GM21786 (cell line): ENCODE measurements around the gene LEKR1.
"Not testable (repeated sequence)": the region's sequence is repeated elsewhere in the genome, so short reads cannot be mapped to it uniquely, and the experiment has no call there.

ENCODE experiments used
- ATAC-seq: cut with Tn5 transposase; IDR thresholded peaks from one replicate; pipeline ENCODE4 v1.9.1; 2021; ENCODE audit not compliant: unreplicated experiment

LEKR1 gene

DNA sequence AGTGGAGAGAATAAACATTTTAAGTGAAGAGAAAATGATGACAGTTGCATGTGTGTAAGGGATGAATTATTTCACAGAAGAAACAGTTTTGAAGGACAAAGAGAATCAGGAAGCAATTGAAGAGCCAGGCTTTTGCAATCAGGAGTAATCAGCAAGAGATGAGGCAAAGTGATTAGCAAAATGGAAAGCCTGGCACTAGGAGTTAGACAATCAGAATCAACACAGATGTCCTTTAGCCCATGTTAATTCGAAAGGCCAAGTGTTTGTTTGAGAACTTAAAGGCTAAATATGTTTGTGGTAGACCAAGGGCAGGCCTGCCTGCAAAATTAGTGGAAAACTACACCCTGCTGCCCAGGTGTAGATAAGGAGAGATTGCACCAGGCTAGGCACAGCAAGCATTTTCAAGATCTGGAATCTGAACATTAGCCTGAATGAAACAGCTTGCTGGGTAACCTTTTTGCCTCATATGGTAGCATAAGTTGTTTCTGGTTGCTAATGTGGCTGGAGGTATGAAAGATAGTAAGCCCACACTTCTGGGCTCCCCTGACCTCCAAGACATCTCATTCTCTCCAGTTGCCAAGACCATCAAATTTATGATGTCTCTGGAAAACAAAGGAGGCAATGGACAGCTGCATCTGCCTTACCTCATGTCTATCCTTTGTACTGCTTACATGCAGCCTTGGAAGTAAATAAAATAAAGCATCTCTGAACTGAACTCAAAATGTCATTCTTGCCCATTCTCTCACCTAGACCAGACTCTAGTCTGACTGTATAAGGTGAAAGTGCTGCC is 22.0 kb upstream of the LEKR1 start:
- no peak for ATAC-seq

DNA sequence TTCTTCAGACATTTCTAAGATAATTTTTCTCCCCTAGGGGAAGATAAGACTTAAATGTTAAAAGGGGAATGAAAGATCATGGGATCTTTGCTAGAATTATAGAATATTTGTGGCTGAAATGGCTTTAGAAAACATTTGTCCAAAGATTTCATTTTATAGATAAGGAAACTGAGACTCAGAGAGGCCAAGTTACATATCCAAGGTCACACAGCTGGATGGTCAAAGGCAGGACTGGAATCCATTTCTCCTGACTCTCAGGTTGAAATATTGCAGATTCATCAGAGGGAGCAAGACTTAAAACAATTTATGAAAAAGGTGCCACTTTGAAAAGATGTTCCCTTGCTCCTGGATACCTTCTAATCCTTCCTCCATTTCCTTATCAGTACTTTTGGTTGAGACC is 19.5 kb upstream of the LEKR1 start:
- no peak for ATAC-seq

GRCh38 chr3:156808025-156808424 is 18.1 kb upstream of the LEKR1 start:
- ATAC-seq = no peak

DNA sequence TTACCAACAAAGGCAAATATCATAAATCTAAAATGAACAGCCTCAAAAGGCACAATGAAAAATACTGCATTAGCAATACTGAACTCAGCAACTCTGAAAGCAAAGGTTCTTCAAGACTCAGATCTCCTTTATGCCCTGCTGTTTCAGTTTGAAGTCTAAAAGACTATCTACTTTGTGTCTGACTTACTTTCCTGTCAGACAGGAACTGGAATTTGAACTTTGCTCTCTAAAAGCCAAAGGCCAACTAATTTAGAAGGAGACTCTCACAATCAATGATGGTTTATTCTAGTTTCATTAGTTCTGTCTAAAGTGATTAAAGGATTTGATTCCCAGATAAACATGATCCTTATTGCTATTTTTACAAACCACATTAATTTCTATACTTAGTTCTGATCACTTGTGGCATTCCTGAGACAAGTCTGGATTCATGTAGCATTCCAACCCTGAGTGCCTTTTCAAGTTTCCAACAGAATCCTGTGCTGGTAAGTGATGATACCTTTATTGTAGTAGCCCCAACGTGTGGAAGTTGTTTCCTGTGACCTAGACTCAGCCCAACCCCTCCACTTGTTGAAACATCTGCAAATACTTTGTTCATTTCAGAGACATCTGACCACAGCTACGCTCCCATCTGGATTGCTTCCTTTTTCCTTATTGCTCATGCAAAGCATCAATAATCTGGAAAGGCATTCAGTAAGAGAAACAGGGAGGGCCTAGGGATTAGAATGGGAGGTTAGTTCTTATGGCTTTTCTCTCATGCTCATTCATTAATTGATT is 14.9 kb upstream of the LEKR1 start:
- no peak for ATAC-seq

GRCh38 chr3:156812521-156813335 is 13.4 kb upstream of the LEKR1 start:
- no peak for ATAC-seq

DNA sequence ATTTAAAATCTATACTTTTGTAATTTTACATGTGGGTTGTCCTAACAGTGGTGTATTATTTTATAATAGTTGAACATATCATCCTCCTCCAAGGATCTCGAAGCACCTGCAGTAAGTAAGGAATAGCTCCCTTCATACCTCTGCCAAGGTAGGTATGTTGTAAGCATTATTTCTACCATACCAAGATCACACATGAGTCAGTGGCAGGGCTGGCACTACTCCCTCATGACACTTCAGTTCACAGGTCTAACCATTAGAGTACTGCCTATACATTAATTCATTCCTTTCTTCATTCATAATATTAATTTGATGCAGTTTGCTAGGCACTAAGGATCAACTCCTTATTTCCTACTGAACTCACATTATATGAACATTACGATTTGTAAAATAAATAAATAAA is 11.9 kb upstream of the LEKR1 start:
- ATAC-seq = no peak

- peak; percentile 16 for ATAC-seq
Observed at GRCh38 chr3:156816091-156816793, 9.9 kb upstream of the LEKR1 start.

GRCh38 chr3:156816794-156817645 is 9.1 kb upstream of the LEKR1 start:
- peak; percentile 65 for ATAC-seq

DNA sequence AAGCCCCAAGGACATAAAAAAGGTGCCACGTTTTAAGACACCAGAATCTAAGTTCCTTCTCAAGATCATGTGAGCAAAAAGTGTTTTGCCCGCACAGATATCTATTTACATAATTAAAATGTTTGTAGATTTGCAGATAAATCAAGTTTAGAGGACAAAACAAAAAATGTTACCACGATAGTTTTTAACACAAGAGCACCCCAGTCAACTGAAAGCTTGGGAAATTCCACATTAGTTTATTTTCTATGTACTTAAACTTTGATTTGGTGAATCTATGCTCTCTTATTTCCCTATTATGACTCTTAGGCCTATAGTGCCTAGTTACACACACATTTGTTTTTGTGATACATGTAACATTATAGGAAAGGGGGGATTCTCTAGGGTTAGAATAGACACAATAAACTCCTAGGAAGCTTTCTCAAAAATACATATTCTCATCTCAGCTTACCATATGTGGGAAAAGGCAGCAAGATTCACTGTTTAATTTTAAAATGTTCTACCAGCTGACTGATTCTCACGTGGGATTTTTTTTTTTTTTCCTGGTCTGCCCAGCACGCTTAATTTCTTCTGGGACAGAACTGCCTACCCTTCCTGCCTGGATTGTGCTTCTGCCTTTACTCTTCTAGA is 8.4 kb upstream of the LEKR1 start:
- ATAC-seq = no peak

DNA sequence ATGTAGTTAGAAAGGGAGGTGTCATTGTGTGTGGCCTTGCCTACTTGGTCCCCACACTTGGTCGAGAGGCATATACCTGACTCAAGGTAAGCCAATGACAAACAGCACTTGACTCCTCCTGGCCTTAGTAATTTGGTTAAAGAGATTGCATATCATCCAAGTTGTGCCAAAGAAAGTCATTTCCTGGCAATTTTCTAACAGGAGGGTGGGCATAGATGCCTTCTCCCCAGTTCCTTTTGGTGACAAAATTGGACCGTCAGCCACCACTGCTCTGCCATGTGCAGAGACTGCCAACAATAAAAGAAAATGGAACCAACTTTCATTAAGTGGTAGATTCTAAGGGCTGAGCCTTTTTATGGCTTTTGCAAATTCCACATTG is 7.9 kb upstream of the LEKR1 start:
- no peak for ATAC-seq

- ATAC-seq = no peak
Observed at GRCh38 chr3:156818890-156819289, 7.3 kb upstream of the LEKR1 start.

- ATAC-seq = no peak
Observed at GRCh38 chr3:156819842-156820691, 6.1 kb upstream of the LEKR1 start.

- no peak for ATAC-seq
Observed at GRCh38 chr3:156820692-156821080, 5.5 kb upstream of the LEKR1 start.

- not testable (repeated sequence) for ATAC-seq
Observed at GRCh38 chr3:156822626-156823260, 3.4 kb upstream of the LEKR1 start.

DNA sequence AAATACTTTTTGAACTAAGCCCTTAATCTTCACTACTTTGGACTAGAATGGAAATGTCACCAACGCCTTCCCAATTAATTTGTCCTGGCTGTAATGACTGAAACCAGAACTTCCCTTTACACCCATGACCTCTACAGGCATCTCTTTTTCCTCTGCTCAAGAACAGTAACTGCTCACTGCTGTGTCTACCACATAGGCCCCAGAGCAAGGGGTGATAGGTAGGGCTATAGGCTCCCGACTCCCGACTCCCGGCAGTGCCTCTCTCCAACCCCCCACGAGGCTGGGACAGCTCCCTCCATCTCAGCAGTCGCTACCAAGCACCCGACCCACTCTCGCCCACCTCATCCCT is 384 bp upstream of the LEKR1 start:
- ATAC-seq = peak; percentile 54

DNA sequence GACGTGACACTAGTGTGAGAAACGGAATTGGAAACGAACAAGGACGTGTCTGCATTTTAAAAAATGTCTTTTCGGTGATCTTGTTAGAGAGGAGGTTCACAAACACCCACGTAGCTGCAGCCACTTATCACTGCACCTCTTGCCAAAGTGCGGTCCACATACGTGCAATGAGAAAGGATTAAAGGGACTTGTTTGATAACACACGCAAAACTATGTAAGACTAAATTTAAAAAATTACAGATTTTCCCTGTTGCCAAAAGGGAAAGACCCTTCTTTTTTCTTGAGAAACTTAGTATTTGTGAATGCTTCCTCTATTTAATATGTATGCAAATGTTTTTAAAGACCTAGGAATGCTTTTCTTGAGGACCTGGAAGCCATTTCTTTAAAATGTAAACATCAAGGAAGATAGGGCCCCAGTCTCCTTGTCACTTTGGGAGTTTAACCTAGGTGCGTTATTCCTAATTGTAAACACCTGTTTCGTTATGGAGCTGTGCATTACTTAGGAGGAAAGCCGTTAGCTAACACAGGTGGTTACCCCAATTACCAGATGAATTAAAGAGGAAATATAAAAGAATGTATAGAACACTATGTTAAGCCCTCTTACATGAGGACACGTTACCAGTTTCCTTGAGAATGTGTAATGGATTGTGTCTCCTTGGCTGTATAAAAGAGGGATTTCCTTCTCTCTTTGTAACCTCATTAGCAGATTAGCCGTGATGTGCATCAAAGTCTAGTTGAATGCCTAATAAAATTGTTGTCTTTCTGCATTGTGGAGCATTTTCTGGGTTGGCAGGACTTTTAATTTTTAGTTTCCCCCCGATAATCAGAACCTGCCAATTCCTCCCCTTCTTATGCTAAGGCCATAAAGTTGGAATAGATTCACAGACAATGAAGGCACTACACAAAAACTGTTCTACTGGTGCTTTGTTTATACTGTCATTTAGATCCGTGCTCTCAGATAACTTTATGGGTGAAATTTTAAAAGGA is 1.0 kb downstream of the LEKR1 start:
- ATAC-seq = no peak

DNA sequence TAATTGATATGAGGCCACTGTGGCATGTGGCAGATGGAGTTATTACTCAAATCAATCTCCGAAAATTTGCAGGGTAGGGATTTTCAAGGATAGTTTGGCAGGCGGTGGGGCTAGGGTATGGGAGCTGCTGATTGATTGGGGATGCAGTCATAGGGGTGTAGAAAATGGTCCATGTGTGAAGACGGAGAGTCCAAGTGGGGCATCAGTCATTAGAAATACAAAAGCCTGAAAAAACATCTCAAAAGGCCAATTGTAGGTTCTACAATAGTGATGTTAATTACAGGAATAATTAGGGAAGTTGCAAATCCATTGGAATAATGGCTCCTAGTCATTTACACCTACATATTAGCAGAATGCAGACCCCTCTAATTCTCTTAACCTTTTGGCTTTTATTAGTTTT is 4.9 kb downstream of the LEKR1 start:
- ATAC-seq = no peak
